Loucy (cell line): Measurements from ENCODE around the gene DCLK3.

ENCODE experiments used
- EZH2phosphoT487 ChIP-seq: fragments of 200-600 bp; IDR thresholded peaks from 2 replicates; pipeline ENCODE4 v1.6.1; 2018; ENCODE audit warnings: antibody characterized with exemption, mild to moderate bottlenecking, moderate library complexity, borderline replicate concordance
- TF ChIP-seq, protein P1 (sequence below): fragments of 200-600 bp; sonication (generic); conservative IDR thresholded peaks from 2 replicates; pipeline ENCODE4 v1.5.1; 2014; ENCODE audit warnings: mild to moderate bottlenecking, antibody characterized with exemption, low read length

DNA sequence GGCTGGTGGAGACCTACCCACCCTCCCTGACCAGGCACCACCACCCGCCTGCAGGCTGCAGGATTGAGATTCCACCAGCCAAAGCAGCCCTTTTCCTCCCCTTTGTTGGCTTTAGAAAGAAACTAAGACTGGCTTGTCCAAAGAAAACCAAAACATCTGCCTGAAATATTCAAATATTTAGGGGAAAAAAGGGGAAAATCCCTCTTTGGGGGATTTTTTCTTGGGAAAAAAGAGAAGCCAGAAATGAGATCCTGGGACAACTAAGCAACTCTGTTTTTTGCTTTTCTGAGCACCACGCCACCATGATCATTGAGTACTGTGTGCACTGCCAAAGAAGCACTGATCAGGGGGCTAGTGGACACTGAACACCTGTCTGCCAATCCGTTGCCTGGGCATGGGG is 2.6 kb downstream of the DCLK3 start:
- TF ChIP-seq, protein P1, sequence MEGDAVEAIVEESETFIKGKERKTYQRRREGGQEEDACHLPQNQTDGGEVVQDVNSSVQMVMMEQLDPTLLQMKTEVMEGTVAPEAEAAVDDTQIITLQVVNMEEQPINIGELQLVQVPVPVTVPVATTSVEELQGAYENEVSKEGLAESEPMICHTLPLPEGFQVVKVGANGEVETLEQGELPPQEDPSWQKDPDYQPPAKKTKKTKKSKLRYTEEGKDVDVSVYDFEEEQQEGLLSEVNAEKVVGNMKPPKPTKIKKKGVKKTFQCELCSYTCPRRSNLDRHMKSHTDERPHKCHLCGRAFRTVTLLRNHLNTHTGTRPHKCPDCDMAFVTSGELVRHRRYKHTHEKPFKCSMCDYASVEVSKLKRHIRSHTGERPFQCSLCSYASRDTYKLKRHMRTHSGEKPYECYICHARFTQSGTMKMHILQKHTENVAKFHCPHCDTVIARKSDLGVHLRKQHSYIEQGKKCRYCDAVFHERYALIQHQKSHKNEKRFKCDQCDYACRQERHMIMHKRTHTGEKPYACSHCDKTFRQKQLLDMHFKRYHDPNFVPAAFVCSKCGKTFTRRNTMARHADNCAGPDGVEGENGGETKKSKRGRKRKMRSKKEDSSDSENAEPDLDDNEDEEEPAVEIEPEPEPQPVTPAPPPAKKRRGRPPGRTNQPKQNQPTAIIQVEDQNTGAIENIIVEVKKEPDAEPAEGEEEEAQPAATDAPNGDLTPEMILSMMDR: no peak
- no peak for TF ChIP-seq EZH2phosphoT487
